Activated CD8-positive, alpha-beta memory T cell treated with anti-CD3 and anti-CD28 coated beads, Interleukin-2, amount 50 U/mL, for 24 hours (primary cell): ENCODE results near the gene ZNF799.
"Not testable (repeated sequence)": the region's sequence is repeated elsewhere in the genome, so short reads cannot be mapped to it uniquely, and the experiment has no call there.

Experiments
- DNase-seq: peaks from one replicate; pipeline ENCODE4 v3.0.0-alpha.2; 2020; ENCODE audit errors: extremely low read depth

The ZNF799 gene

DNA sequence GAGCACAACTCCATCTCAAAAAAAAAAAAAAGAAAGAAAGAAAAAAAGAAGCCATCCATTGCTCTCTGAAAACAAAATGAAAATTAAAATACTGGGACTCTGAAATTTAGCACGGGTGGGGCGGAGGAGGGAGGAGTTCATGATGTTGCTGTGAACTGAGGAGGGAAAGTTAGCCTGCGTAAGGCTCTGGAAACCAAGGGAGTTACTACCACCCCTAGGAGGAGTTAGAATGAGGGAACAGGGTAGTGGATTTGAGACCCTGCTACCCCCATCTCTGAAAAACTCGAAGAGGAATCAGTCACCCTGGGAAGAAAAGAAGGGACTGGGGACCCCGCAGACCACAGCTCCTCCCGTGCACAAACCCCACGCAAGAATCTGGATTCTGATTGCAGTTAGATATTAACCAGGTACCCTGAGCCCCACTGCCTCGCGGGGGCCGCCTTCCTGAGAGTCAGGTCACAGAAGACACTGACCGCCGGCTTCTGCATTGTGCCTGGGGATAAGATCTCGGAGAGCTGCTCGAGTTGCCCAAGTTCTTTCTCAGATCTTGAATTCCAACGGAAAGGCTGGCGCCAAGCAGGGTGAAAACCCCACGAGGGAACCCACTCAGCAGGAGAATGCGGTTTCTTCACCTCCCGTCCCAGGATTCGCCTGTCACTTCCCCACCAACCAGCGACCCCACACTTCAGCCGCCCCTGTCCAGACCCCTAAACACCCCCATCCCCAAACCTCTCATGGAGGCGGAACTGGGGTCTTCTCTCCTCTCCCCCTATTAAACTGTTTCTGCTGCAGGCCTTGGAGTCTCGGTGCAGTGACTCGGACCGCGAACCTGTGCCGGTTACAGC, 36.5 kb downstream of the ZNF799 start:
- DNase-seq = no peak

- DNase-seq = not testable (repeated sequence)
These were observed 38.8 kb downstream of the ZNF799 start for GRCh38 chr19:12362236-12362635.

GRCh38 chr19:12353375-12353774, 47.7 kb downstream of the ZNF799 start:
- DNase-seq = no peak

- DNase-seq = no peak
These were observed 50.2 kb downstream of the ZNF799 start for GRCh38 chr19:12350890-12351197.

DNA sequence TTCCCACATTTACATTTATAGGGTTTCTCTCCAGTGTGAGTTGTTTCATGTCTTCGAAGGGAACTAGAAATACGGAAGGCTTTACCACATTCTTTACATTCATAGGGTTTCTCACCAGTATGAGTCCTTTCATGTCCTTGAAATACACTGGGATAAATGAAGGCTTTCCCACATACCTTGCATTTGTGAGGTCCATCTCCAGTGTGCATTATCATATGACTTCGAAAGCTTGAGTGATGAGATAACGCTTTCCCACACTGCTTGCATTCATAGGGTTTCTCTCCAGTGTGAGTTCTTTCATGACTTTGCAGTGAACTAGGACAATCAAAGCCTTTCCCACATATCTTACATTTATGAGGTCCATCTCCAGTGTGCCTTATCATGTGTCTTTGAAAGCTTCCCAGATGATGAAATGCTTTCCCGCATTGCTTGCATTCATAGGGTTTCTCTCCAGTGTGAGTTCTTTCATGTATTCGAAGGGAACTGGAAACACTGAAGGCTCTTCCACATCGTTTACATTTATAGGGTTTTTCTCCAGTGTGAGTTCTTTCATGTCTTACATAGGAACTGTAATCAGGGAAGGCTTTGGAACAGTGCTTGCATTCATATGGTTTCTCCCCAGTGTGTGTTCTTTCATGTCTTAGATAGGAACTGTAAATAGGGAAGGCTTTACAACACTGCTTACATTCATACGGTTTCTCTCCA, 50.7 kb downstream of the ZNF799 start:
- no peak for DNase-seq

- no peak for DNase-seq
These were observed 54.2 kb downstream of the ZNF799 start for GRCh38 chr19:12346896-12347295.

DNA sequence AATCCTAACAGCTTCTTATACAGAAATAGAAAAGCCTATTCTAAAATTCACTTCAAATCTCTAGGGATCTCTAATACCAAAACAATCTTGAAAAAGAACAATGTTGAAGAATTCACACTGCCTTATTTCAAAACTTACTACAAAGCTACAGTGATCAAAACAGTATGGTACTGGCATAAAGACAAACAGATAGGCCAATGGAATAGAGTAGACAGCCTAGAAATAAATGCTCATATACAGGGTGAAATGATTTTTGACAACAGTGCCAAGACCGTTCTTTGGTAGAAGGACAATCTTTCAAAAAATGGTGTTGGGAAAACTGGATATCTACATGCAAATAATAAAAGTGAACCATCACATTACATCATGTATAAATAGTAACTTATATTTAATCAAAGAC, 55.9 kb downstream of the ZNF799 start:
- no peak for DNase-seq
